ENCODE data around the gene DIPK1A.

Gene DIPK1A

DNA sequence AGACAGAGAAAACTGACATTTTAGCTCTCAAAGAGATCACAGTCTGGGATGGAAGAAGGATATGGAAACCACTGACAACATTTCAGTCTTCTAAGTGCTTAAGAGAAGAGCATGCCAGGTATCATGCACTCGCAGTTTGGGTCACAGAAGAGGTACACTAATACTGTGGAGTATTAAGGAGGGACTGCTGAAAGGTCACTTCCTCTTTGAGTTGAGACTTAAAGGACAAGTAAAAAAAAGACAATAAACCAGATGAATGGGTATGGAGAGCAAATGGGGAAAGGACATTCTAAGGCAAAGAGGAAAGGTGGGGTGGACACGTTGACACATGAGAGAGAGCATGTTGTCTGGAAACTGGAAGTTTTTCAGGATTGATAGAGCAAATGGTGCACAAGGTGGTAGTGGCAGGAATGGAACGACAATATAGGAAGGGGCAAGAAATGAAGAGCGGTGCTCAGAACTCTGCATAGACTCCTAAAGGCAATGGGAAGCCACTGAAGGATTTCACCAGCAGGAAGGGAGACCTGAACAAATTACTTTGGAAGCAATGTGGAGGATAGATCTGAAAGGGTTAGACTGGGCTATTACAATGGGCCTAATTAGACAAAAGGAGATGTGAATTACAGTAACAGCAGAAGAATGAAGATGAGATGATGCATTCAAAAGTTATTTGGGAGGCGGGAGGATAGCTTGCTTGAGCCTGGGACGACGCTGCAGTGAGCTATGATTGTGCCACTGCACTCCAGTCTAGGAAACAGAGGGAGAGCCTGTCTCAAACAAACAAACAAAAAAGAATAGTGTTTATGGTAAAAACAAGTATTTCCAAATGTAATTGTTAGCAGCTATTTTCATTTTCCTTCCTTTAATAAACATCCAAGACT is 11.1 kb downstream of the DIPK1A start:
- no peak for DNase-seq

GRCh38 chr1:92948071-92948470 is 13.2 kb downstream of the DIPK1A start:
- no peak for DNase-seq

DNA sequence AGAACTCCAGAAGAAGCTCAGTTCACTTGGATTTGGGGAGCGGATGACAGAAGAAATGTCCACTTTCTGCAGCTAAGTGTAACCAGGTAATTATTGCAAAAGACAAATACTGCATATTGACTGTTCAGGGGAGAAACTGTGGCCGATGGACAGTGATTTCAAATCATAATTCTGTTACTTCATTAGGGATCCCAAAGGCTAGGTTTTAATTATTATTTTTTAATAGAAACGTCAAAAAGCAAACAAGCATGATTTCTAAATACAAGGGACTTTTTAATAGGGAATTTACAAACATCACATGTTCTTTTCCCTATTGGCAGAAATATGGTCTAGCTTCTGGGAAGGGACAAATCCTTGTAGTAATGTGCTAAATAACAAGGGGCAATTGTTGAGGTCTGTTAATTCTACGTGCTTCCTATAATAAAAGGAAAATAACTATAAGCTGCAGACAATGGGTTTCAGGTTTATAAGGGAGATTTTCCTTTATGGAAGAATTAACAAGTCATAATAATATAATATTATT is 15.5 kb downstream of the DIPK1A start:
- DNase-seq = no peak

DNA sequence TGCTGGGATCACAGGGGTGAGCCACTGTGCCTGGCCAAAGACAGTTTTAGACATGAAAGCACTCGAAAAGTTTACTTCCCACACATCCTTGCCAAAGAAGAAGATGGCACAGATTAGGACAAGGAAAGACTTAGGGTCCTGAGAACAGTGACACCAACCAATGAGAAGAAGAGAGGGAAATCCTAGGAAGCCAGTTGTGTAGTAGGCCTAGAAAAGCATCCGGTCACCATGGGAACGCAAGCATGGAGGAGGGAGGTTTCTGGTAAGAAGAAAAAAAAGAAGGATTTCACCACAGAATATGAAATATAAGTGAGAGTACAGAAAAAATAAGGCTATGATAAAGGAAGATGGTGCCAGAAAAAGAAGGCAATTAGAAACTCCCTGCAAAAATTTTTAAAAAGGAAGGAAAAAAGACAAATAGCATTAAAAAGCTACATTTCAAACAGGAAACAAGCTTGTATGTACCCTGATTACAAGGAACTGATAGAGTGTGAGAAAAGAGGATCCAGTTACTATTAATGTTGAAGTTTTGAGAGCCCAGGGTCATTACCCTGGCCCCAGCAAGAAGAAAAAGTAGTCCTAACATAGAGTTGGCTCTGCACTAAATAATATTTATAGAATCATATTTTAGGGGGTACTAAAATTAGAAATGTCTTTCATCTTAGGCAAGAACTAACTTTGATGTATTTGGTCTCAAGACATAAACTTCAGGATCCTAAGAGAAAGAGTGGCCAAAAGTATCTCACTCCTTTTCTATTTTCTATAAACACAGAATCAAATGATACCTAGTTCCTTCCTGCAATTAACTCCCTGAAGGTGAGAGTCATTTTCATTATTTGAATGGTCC is 16.1 kb downstream of the DIPK1A start:
- no peak for DNase-seq

GRCh38 chr1:92943502-92943847 is 17.8 kb downstream of the DIPK1A start:
- DNase-seq = no peak

GRCh38 chr1:92940541-92940940 is 20.7 kb downstream of the DIPK1A start:
- no peak for DNase-seq

- DNase-seq = no peak
Measured at GRCh38 chr1:92937731-92938130, 23.5 kb downstream of the DIPK1A start.

GRCh38 chr1:92936865-92937264 is 24.4 kb downstream of the DIPK1A start:
- no peak for DNase-seq

- no peak for DNase-seq
Measured at GRCh38 chr1:92934395-92935378, 26.6 kb downstream of the DIPK1A start.

DNA sequence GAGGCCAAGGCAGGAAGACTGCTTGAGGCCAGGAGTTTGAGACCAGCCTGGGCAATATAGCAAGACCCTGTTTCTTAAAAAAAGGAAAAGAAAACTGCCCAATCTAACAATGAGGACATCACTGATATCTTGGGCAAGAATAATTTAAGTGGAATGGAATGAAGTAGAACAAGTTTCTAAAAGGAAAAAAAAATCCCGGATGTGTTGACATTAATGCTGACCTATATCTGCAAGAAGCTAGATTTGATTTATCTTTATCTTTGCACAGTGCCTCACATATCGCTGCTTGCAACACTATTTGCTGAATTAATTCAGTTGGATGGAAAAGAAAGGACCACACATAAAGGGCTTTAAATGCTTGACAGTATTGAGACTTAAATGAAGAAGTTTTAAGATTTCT is 27.8 kb downstream of the DIPK1A start:
- no peak for DNase-seq

DNA sequence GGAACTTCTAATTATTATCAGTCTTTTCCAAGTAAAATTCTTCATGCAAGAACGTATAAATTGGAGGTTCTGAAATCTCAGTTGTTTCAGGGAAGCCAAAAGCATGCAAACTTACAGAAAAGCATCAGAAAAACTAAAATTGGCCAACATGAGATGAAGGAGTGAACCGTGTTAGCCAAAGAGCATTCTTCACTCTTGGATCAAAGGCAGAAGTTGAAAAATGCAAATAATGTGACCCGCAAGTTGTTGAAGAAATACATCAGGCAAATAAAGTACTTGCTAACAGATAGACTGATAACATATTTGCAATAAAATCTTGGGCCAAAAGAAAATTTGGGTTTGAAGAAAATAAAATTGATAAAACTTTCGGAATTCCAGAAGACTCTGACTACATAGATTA is 29.6 kb downstream of the DIPK1A start:
- no peak for DNase-seq

GRCh38 chr1:92929461-92929860 is 31.8 kb downstream of the DIPK1A start:
- no peak for DNase-seq

GRCh38 chr1:92927870-92928269 is 33.4 kb downstream of the DIPK1A start:
- DNase-seq = no peak

DNA sequence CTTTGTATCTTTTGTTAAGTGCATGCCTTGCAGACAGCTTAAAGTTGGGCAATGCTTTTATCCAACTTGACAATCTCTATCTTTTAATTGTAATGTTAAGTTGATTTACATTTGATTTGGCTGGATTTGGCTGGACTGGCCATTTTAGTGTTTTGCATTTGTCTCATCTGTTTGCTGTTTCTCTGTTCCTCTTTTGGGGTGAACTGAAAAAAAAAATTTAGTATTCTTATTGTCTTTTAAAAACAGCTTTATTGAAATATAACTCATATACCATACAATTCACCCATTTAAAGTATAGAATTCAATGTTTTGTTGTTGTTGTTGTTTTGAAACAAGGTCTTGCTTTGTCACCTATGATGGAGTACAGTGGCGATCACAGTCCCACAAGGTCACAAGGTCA is 34.4 kb downstream of the DIPK1A start:
- DNase-seq = no peak

GRCh38 chr1:92924501-92924900 is 36.8 kb downstream of the DIPK1A start:
- no peak for DNase-seq

DNA sequence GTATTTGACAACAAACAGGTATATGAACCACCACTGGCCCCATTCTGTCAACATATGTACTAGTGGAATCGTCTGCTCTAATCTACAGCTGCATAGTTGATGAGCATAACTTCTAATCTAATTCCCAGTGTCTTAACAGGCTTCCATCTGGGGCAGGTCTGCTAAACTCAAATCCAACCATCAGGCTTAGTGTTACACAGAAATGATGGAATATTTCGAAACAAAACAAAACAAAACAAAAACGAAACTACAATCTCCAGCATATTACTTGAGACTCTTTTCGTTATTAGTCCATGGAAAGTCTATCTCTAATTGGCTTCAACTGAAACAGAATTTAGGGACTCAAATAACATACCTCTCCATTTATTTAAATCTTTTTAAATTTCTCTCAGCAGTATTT is 37.6 kb downstream of the DIPK1A start:
- no peak for DNase-seq

DNA sequence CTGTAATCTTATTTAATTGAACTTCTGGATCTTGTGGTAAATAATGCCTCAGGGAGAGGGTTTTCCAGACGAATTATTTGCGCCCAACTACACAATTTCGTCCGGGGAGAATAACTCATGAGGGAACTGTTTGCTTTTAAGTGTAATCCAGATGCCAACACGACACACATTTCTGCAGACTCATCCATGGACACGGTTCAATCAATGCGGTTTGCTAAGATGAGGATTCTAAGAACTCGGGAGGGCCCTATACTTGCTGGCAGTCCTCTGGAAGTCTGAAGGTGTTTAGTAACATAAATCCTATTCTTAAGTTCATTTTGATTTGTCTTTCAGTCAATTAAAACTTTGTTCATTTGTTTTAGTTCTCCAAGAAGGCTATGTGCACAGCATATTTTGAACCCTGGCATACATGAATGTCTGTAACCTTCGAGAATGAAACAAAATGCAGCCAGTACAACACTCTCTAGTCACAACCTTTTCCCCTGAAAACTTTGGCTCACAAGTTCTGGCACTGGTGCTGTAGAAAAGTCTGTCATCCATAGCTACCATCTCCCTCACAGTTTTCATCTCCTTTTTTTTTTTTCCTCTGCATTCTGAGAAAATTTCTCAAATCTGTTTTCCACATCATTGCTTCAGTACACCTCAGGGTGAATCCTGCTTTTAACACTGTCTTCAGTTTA is 38.8 kb downstream of the DIPK1A start:
- DNase-seq = no peak

GRCh38 chr1:92921031-92922023 is 39.9 kb downstream of the DIPK1A start:
- DNase-seq = no peak

GRCh38 chr1:92916899-92917298 is 44.4 kb downstream of the DIPK1A start:
- no peak for DNase-seq

- DNase-seq = no peak
Measured at GRCh38 chr1:92915547-92915946, 45.7 kb downstream of the DIPK1A start.
